Measurements from ENCODE around the gene SND1. TPM values are rescaled to one million over a fixed set of nuclear protein-coding genes. Genes with fewer than 3 reads are reported as not detected.

Gene SND1
- total RNA-seq, 3 donors from 2014 or later = 83.5 to 131 (median 120) TPM

DNA sequence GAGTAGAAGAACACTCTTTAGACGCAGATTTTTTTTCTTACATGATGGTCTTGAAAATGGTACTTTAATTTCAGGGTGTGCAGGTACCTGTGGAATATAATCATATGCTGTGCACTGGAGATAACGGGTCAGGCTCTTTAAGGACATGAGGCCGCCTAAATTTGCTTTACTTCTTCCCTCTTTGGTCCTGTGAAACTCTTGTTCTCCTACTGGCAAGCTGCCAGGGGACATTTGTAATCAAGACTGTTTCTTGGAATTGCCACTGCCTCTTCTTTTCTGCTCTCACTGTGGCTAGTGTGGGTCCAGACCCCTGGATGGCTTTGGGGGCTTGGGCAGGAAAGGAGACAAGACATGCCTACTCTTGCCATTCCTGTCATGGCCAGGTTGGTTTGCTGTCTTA, 146.0 kb downstream of the SND1 start:
- no peaks in the 10 kb centered on the region for H3K9me3 ChIP-seq
- H3K27me3 ChIP-seq = no peaks in the 10 kb centered on the region
- no peak overlapping the region for H3K4me3 ChIP-seq

DNA sequence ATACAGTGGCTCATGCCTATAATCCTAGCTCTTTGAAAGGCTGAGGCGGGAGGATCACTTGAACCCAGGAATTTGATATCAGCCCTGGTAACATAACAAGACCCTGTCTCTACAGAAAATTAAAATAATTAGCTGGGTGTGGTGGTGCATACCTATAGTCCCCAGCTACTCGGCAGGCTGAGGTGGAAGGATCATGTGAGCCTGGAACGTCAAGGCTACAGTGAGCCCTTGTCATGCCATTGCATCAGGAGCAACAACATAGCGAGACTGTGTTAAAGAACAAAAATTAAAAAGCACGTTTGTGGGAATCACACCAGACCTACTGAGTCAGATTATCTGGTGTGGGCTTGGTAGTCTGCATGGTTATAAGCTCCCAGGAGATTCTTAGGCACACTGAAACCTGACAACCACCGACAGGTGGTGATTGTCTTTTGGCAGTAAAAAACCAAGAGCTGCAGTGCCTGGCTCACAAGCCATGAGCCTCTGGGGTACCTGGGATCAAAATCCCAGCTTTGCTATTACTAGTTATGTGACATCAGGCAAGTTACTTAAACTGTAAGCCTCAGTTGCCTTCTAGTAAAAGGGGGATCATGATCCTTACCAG, 146.9 kb downstream of the SND1 start:
- Histone ChIP-seq H3K36me3 (no peaks in the 10 kb centered on the region), H3K4me3 (no peak overlapping the region), H3K27ac (no peak overlapping the region), H3K4me1 (peaks cover 0 to 6% of the 10 kb centered on the region in 2 donors), H3K9me3 (no peaks in the 10 kb centered on the region), H3K27me3 (no peaks in the 10 kb centered on the region)
- TF ChIP-seq, protein P1, sequence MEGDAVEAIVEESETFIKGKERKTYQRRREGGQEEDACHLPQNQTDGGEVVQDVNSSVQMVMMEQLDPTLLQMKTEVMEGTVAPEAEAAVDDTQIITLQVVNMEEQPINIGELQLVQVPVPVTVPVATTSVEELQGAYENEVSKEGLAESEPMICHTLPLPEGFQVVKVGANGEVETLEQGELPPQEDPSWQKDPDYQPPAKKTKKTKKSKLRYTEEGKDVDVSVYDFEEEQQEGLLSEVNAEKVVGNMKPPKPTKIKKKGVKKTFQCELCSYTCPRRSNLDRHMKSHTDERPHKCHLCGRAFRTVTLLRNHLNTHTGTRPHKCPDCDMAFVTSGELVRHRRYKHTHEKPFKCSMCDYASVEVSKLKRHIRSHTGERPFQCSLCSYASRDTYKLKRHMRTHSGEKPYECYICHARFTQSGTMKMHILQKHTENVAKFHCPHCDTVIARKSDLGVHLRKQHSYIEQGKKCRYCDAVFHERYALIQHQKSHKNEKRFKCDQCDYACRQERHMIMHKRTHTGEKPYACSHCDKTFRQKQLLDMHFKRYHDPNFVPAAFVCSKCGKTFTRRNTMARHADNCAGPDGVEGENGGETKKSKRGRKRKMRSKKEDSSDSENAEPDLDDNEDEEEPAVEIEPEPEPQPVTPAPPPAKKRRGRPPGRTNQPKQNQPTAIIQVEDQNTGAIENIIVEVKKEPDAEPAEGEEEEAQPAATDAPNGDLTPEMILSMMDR (IDR thresholded peaks at IDR 0.05) = no peak
- no peak for TF ChIP-seq POLR2A (IDR thresholded peaks at IDR 0.05)
- TF ChIP-seq POLR2AphosphoS5 (IDR thresholded peaks at IDR 0.05) = no peak
- DNase-seq (ENCODE audit: low spot score in 2 of 2) = no peak
- intact Hi-C loops (cut with DNase I; ENCODE audit: low total_unique reads) = no loop called here

More for the DNA sequence above, 146.0 kb downstream of the SND1 start:
- no peak overlapping the region for H3K27ac ChIP-seq
- H3K4me1 ChIP-seq = peaks cover 0 to 6% of the 10 kb centered on the region in 2 donors
- intact Hi-C loops (cut with DNase I; ENCODE audit: low total_unique reads) = no loop called here
- TF ChIP-seq, protein P1 (IDR thresholded peaks at IDR 0.05) = no peak
- no peak for TF ChIP-seq POLR2A (IDR thresholded peaks at IDR 0.05)
- TF ChIP-seq POLR2AphosphoS5 (IDR thresholded peaks at IDR 0.05) = no peak
- no peaks in the 10 kb centered on the region for H3K36me3 ChIP-seq
- no peak for DNase-seq (ENCODE audit: low spot score in 2 of 2)

DNA sequence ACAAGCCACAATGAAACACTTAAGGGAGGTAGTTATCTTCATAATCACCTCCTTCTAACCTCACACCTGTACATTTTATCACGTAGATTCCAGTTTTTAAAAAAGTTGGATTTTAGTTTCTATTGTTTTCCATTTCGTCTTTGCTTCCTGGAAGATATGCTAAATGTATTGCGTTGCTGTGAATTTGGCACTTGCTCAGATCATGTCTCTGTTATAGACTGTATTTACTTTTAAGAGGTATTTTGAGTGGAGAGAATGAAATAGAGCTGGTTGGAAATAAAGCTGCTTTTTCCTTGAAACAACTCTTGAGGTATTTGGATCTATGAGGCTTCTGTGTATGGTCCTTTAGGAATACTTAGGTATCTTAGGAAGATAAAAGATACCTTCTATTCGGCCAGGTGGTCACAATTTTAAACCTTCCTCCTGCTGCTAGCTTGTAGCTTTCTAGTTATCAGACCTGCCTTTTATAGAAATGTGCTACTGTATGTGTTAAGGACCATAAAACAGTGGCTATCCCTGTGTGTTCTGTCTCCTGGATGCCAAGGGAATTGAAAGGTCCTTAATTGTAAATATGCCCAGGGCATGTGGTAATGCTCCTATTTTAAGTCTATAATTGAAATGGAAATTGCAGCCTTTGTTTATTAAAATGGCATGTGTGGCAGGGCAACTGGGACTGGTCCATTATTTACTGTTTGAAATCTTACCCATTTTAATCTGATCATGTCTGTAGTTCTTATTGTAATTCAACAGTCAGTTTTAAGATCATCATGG, 147.7 kb downstream of the SND1 start:
- H3K4me3 ChIP-seq = no peak overlapping the region
- TF ChIP-seq POLR2AphosphoS5 (IDR thresholded peaks at IDR 0.05) (no peak), POLR2A (IDR thresholded peaks at IDR 0.05) (no peak)
- TF ChIP-seq, protein P1 (IDR thresholded peaks at IDR 0.05) = no peak
- intact Hi-C loops (cut with DNase I; ENCODE audit: low total_unique reads) = no loop called here
- peaks cover 0 to 6% of the 10 kb centered on the region in 2 donors for H3K4me1 ChIP-seq
- no peak overlapping the region for H3K27ac ChIP-seq
- no peaks in the 10 kb centered on the region for H3K9me3 ChIP-seq
- DNase-seq (ENCODE audit: low spot score in 2 of 2) = no peak
- no peaks in the 10 kb centered on the region for H3K27me3 ChIP-seq
- no peaks in the 10 kb centered on the region for H3K36me3 ChIP-seq

DNA sequence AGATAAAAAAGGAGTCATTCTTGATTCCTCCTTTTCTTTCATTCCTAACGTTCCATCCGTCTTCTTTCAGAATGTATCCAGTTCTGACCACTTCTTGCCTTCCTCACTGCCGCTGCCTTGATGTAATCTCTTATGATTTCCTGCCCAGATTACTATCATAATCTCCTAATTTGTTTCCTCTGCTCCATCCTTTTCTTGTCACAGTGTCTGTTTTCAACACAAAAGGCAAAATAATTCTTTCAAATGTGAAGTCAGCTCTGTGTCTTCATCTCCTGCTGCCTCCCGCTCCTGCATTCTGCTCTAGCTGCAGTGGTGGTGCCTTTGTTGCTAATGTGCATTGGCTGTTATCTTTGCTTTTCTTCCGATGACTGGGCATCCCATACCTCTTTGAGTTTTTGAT, 150.9 kb downstream of the SND1 start:
- Histone ChIP-seq H3K27ac (no peak overlapping the region), H3K27me3 (no peaks in the 10 kb centered on the region), H3K4me3 (no peak overlapping the region), H3K4me1 (peaks cover 0 to 6% of the 10 kb centered on the region in 2 donors), H3K9me3 (no peaks in the 10 kb centered on the region), H3K36me3 (no peaks in the 10 kb centered on the region)
- intact Hi-C loops (cut with DNase I; ENCODE audit: low total_unique reads) = no loop called here
- no peak for DNase-seq (ENCODE audit: low spot score in 2 of 2)
- TF ChIP-seq, protein P1 (IDR thresholded peaks at IDR 0.05) = no peak

DNA sequence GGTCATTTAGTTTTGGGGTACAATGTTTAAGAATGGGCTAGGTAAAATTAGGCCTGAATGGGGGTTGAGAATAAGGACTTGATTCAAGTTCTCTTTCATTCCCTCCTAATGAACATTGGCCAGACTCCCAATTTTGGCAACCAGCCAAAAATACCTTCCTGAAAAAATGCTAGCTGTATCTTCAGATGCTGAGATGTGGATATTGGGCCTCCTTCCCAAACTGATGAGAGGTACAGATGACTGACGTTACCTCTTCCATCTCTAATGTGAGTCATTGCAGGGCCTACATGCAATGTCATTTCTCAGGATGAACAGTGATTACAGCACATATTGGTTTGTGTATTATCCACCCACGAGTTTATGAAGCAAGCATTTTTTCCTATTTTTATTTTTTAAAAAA, 151.6 kb downstream of the SND1 start:
- Histone ChIP-seq H3K36me3 (no peaks in the 10 kb centered on the region), H3K4me3 (no peak overlapping the region), H3K27ac (no peak overlapping the region), H3K9me3 (no peaks in the 10 kb centered on the region), H3K4me1 (no peaks in the 10 kb centered on the region), H3K27me3 (no peaks in the 10 kb centered on the region)
- intact Hi-C loops (cut with DNase I; ENCODE audit: low total_unique reads) = no loop called here
- no peak for DNase-seq (ENCODE audit: low spot score in 2 of 2)
- TF ChIP-seq, protein P1 (IDR thresholded peaks at IDR 0.05) = no peak
- TF ChIP-seq POLR2A (IDR thresholded peaks at IDR 0.05) (no peak), POLR2AphosphoS5 (IDR thresholded peaks at IDR 0.05) (no peak)

All from breast epithelium (tissue), 4 donors.